Endodermal cell (in vitro differentiated cells): Measurements from ENCODE around the gene GRN. TPM values are rescaled to one million over a fixed set of nuclear protein-coding genes. Genes with fewer than 3 reads are reported as not detected.

Source experiments
- DNase-seq: peaks from one replicate; pipeline ENCODE4 v3.0.0-alpha.2; 2017
- H3K27ac ChIP-seq: 2 replicates; pipeline ENCODE4 v1.5.1; 2013; ENCODE audit warnings: mild to moderate bottlenecking, low read depth, low read length, moderate library complexity
- H3K27me3 ChIP-seq: 2 replicates; pipeline ENCODE4 v1.6.1; 2013; ENCODE audit warnings: mild to moderate bottlenecking, low read length, moderate library complexity; ENCODE audit not compliant: insufficient read depth, control insufficient read depth, poor library complexity, severe bottlenecking
- H3K36me3 ChIP-seq: 2 replicates; pipeline ENCODE4 v1.7.0; 2013; ENCODE audit warnings: mild to moderate bottlenecking, low read length, moderate library complexity; ENCODE audit not compliant: control insufficient read depth, insufficient read depth
- H3K4me1 ChIP-seq: one replicate; pipeline ENCODE4 v1.7.0; 2013; ENCODE audit warnings: low read length; ENCODE audit not compliant: control insufficient read depth, insufficient read depth
- H3K4me3 ChIP-seq: 2 replicates; pipeline ENCODE4 v1.5.1; 2013; ENCODE audit warnings: mild to moderate bottlenecking, low read length, moderate library complexity
- H3K9ac ChIP-seq: 2 replicates; pipeline ENCODE4 v1.6.1; 2013; ENCODE audit warnings: mild to moderate bottlenecking, low read length, moderate library complexity; ENCODE audit not compliant: poor library complexity, severe bottlenecking; ENCODE audit errors: extremely low read depth
- H3K9me3 ChIP-seq: 2 replicates; pipeline ENCODE4 v1.6.1; 2013; ENCODE audit warnings: mild to moderate bottlenecking, low read length, moderate library complexity; ENCODE audit not compliant: control insufficient read depth
- H3K27ac Mint-ChIP-seq: 2 replicates; pipeline ENCODE4 v1.8.0; 2020; ENCODE audit warnings: mixed read lengths
- H3K27me3 Mint-ChIP-seq: 2 replicates; pipeline ENCODE4 v1.8.0; 2021; ENCODE audit warnings: mild to moderate bottlenecking, mixed read lengths; ENCODE audit not compliant: insufficient read depth
- H3K36me3 Mint-ChIP-seq: 2 replicates; pipeline ENCODE4 v1.8.0; 2020; ENCODE audit warnings: low read depth, mixed read lengths
- H3K4me1 Mint-ChIP-seq: 2 replicates; pipeline ENCODE4 v1.8.0; 2020; ENCODE audit warnings: mixed read lengths
- H3K4me3 Mint-ChIP-seq: 2 replicates; pipeline ENCODE4 v1.8.0; 2020; ENCODE audit warnings: mild to moderate bottlenecking, moderate library complexity, mixed read lengths
- H3K9me3 Mint-ChIP-seq: 2 replicates; pipeline ENCODE4 v1.8.0; 2020; ENCODE audit warnings: mild to moderate bottlenecking, mixed read lengths
- WGBS, 2 experiments: methylation state at CpG; one replicate each; pipeline versions ENCODE4 v1.1.5 to v1.1.7; 2013; ENCODE audit warnings: missing lambda C conversion rate in 2 of 2, mixed read lengths in 1 of 2; ENCODE audit not compliant: insufficient coverage in 1 of 2, insufficient read length in 1 of 2; 5-methylcytosine and 5-hydroxymethylcytosine counted together
- total RNA-seq, 2 donors: library from RNA; stranded (reverse); fragmentation: NEBNext Ultra II Directional in 1 of 2; extraction: Animal tissue kit (Norgen Biotek cat#: 25700) in 1 of 2; gene quantifications; 2 replicates in 1 of 2; 3 replicates in 1 of 2; pipeline ENCODE4 v1.2.1, GENCODE V29; 2021
- TF ChIP-seq, protein P1 (sequence below): fragments of 200-600 bp; sonication (generic); conservative IDR thresholded peaks from 2 replicates; pipeline ENCODE4 v1.5.0; 2021; ENCODE audit warnings: antibody characterized with exemption, mild to moderate bottlenecking

GRN gene
- total RNA-seq, 2 donors from 2014 or later = 178 to 205 TPM

DNA sequence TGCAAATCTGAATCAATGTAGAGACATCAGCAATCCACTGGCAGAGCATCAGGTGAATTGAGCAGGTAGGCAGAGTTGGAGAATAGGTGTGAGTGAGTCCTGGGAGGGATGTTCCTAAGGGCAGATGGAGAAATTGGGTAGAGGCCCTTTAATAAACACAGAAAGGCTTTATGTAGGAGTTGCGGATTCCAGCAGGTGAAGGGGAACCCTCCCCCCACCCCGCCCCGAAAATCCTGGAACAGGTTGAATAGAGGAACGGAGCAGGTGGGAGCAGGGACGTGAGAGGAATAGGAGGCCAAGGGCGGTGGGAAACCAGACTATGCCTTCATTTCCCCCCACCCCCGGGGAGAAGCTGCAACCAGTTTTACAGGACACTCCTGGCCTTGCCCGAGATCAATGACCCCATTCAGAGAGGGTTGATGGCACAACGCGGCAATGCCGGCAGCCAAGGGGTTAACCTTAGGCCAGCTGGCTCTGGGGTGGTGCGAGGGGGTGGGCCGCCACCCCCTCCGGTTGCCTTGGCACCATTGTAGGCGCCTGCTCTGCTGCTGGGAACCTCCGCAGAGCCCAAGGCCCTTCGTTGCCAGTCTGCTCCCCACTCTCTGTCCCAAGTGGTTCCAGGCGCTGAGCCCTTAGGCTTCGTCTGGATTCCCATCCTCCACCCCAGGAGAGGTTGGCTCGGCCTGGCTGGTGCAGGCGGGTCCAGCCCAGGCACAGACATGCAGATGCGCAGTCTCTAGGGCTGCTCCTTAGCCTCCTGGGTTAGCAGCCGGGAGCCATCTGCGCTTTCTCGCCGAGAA, 37.5 kb upstream of the GRN start:
- Histone ChIP-seq H3K9ac (no peak overlapping the region), H3K4me1 (no peaks in the 10 kb centered on the region), H3K36me3 (no peaks in the 10 kb centered on the region), H3K27ac (peak overlapping the region; percentile 58), H3K4me3 (peak overlapping the region; percentile 81), H3K9me3 (no peaks in the 10 kb centered on the region), H3K27me3 (no peaks in the 10 kb centered on the region)
- Mint-ChIP-seq H3K4me1 (peaks cover 10% of the 10 kb centered on the region), H3K9me3 (no peaks in the 10 kb centered on the region), H3K4me3 (peak overlapping the region; percentile 58), H3K36me3 (no peaks in the 10 kb centered on the region), H3K27me3 (peaks cover 23% of the 10 kb centered on the region), H3K27ac (no peak overlapping the region)
- 2 to 10% methylated on average over 8 to 21 of the region's 26 CpGs for WGBS, 2 experiments
- TF ChIP-seq, protein P1, sequence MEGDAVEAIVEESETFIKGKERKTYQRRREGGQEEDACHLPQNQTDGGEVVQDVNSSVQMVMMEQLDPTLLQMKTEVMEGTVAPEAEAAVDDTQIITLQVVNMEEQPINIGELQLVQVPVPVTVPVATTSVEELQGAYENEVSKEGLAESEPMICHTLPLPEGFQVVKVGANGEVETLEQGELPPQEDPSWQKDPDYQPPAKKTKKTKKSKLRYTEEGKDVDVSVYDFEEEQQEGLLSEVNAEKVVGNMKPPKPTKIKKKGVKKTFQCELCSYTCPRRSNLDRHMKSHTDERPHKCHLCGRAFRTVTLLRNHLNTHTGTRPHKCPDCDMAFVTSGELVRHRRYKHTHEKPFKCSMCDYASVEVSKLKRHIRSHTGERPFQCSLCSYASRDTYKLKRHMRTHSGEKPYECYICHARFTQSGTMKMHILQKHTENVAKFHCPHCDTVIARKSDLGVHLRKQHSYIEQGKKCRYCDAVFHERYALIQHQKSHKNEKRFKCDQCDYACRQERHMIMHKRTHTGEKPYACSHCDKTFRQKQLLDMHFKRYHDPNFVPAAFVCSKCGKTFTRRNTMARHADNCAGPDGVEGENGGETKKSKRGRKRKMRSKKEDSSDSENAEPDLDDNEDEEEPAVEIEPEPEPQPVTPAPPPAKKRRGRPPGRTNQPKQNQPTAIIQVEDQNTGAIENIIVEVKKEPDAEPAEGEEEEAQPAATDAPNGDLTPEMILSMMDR = no peak
- peak; percentile 95 for DNase-seq

DNA sequence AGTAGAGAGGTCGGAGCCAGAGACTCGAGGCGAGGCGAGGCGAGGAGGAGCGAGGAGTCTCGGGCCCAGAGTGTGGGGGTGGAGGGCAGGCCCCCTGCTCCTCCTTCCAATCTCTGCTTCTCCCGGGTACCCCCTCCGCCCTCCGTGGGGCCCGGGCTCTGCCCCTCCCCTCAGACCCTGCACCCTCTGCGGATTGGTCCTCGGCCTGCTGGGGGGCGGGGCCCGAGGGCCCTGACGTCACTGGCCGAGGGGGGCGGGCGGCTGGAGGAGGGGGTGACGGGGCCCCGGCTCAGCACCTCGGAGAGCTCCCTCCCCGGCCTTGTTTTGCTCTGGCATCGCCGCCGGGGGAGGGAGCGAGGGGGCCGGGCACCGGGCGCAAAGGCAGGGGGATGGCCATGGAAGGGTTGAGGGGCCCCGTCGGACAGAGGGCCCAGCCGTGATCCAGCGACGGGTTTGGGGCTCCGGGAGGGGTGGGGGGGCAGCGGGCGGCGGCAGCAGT, 36.7 kb upstream of the GRN start, which contains the start of gene RUNDC3A:
TSS of gene RUNDC3A (plus strand) at position 282 of the 499 bp plus-strand sequence. CDS start 232 bp downstream, outside the sequence.
- H3K9me3 ChIP-seq = no peaks in the 10 kb centered on the region
- Mint-ChIP-seq H3K36me3 (no peaks in the 10 kb centered on the region), H3K4me3 (peak within 1 kb of the TSS; percentile 58), H3K4me1 (peaks cover 10% of the 10 kb centered on the region), H3K27ac (no peak within 1 kb of the TSS), H3K27me3 (peaks cover 28% of the 10 kb centered on the region), H3K9me3 (no peaks in the 10 kb centered on the region)
- no peaks in the 10 kb centered on the region for H3K4me1 ChIP-seq
- H3K27me3 ChIP-seq = no peaks in the 10 kb centered on the region
- no peaks in the 10 kb centered on the region for H3K36me3 ChIP-seq
- no peak within 1 kb of the TSS for H3K9ac ChIP-seq
- 0% methylated on average over 1 to 37 of the region's 39 CpGs for WGBS, 2 experiments
- peak within 1 kb of the TSS; percentile 77 for H3K27ac ChIP-seq
- H3K4me3 ChIP-seq = peak within 1 kb of the TSS; percentile 81
- DNase-seq = peak; percentile 100
- TF ChIP-seq, protein P1 = no peak

DNA sequence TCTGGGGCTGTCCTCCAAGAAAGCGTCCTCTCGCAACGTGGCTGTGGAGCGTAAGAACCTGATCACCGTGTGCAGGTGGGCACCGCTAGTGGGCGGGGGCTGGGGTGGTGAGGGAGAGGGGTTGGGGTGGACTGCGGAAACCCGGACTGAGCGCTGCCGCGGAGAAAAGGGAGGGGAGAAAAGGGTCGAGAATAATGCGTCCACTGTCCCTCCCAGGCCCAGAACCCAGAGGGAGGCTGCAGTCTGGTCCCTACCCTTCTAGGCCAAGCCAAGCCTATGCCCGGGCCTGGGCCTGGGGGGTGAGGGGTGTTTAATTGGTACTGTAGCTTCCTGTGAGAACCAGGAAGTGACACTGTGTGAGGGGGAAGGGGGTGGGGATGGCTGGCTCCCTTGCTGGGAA, 36.2 kb upstream of the GRN start:
- TF ChIP-seq, protein P1 = no peak
- peak overlapping the region; percentile 58 for H3K4me3 ChIP-seq
- H3K27ac ChIP-seq = no peak overlapping the region

More for the DNA sequence above, 36.2 kb upstream of the GRN start:
- Histone ChIP-seq H3K9me3 (no peaks in the 10 kb centered on the region), H3K36me3 (no peaks in the 10 kb centered on the region), H3K9ac (no peak overlapping the region), H3K27me3 (peaks cover 4% of the 10 kb centered on the region), H3K4me1 (no peaks in the 10 kb centered on the region)
- DNase-seq = no peak
- Mint-ChIP-seq H3K4me1 (peaks cover 10% of the 10 kb centered on the region), H3K4me3 (peak overlapping the region; percentile 58), H3K27me3 (peaks cover 33% of the 10 kb centered on the region), H3K27ac (no peak overlapping the region), H3K9me3 (no peaks in the 10 kb centered on the region), H3K36me3 (no peaks in the 10 kb centered on the region)
- 11 to 20% methylated on average over 6 to 15 of the region's 15 CpGs for WGBS, 2 experiments
